ENCODE data around the gene TPD52L1. TPM values are rescaled to one million over a fixed set of nuclear protein-coding genes. Genes with fewer than 3 reads are reported as not detected.
A peak's percentile ranks its signal among the peaks of the same experiment; 100 is the strongest.

The TPD52L1 gene
- total RNA-seq, 1 donor from 2014 or later: 67.3 TPM

- no peak overlapping the region for H3K4me3 ChIP-seq (ENCODE audit: low read depth, low read length)
- TF ChIP-seq, protein P1, sequence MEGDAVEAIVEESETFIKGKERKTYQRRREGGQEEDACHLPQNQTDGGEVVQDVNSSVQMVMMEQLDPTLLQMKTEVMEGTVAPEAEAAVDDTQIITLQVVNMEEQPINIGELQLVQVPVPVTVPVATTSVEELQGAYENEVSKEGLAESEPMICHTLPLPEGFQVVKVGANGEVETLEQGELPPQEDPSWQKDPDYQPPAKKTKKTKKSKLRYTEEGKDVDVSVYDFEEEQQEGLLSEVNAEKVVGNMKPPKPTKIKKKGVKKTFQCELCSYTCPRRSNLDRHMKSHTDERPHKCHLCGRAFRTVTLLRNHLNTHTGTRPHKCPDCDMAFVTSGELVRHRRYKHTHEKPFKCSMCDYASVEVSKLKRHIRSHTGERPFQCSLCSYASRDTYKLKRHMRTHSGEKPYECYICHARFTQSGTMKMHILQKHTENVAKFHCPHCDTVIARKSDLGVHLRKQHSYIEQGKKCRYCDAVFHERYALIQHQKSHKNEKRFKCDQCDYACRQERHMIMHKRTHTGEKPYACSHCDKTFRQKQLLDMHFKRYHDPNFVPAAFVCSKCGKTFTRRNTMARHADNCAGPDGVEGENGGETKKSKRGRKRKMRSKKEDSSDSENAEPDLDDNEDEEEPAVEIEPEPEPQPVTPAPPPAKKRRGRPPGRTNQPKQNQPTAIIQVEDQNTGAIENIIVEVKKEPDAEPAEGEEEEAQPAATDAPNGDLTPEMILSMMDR (conservative IDR thresholded peaks at IDR 0.05; ENCODE audit: low read depth, low read length): no peak
- no peak for DNase-seq (ENCODE audit: low read depth)
Measured at GRCh38 chr6:125269328-125269985, 115.9 kb downstream of the TPD52L1 start.

DNA sequence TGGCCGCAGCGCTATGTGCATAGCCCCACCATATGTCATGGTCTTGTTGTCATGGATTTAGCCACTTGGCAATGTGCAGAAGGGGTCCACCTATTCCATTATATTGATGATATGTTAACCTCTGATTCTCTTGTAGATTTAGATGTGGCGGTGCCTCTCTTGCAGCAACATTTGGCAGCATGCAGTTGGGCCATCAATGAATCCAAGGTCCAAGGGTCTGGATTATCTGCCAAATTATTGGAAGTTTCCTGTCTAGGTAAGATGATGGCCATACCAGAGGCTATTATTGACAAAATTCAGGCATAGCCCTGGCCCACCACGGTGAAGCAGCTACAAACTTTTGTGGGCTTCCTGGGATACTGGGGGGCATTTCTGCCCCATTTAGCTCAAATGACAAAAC is 116.8 kb downstream of the TPD52L1 start:
- TF ChIP-seq, protein P1 (conservative IDR thresholded peaks at IDR 0.05; ENCODE audit: low read depth, low read length): no peak

DNA sequence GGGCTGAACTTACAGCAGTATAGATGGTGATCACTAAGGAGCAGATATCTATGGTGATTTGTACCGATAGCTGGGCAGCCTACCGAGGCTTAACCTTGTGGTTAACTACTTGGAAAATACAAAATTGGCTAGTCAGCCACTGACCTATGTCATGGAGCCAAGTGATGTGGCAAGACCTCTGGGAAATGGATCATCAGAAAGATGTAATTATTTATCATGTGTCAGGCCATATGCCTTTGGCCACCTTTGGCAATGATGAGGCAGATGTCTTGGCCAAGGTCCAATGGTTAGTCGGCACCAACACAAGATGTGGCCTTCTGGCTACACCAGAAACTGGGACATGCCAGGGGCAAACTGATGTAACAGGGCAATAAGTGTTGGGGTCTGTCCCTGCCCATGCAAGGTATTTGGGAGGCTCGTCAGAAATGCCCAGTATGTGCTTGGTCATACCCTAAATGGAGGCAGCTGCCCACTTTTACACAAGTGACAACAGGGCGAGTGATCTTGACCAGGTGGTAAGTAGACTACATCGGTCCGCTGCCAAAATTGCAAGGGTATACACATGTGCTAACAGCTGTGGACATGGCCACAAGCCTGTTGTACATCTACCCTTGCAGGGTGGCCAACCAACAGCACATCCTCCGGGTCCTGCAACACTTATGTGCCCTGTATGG is 118.0 kb downstream of the TPD52L1 start:
- DNase-seq (ENCODE audit: low read depth): no peak
- H3K4me3 ChIP-seq (ENCODE audit: low read depth, low read length): no peak overlapping the region
- TF ChIP-seq, protein P1 (conservative IDR thresholded peaks at IDR 0.05; ENCODE audit: low read depth, low read length): no peak

More for the DNA sequence above, 116.8 kb downstream of the TPD52L1 start:
- no peak overlapping the region for H3K4me3 ChIP-seq (ENCODE audit: low read depth, low read length)
- no peak for DNase-seq (ENCODE audit: low read depth)

DNA sequence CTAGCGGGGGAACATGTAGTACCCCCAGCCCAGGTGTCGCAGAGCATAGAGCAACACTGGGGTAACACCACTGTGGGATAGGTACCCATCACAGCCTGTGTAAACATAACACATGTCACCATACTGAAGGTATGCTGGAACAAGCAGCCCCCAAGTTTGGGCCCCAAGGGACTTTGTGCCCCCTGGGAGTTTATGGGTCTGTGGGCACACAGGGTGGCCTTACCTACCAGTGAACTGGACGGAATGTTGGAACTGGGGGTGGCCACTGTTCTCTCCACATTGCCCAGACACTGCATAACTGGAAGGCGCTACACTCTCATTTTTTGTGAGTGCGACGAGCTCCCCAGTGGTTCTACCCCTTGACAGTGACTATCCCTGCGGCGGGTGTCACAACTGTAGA is 119.7 kb downstream of the TPD52L1 start:
- H3K4me3 ChIP-seq (ENCODE audit: low read depth, low read length): no peak overlapping the region
- TF ChIP-seq, protein P1 (conservative IDR thresholded peaks at IDR 0.05; ENCODE audit: low read depth, low read length): no peak
- DNase-seq (ENCODE audit: low read depth): no peak

- peak; percentile 93 for DNase-seq (ENCODE audit: low read depth)
- TF ChIP-seq, protein P1 (conservative IDR thresholded peaks at IDR 0.05; ENCODE audit: low read depth, low read length): no peak
- H3K4me3 ChIP-seq (ENCODE audit: low read depth, low read length): no peak overlapping the region
Measured at GRCh38 chr6:125273965-125274364, 120.4 kb downstream of the TPD52L1 start.

GRCh38 chr6:125274935-125275334 is 121.4 kb downstream of the TPD52L1 start:
- DNase-seq (ENCODE audit: low read depth): no peak
- TF ChIP-seq, protein P1 (conservative IDR thresholded peaks at IDR 0.05; ENCODE audit: low read depth, low read length): no peak
- no peak overlapping the region for H3K4me3 ChIP-seq (ENCODE audit: low read depth, low read length)
